Head of caudate nucleus (tissue), 42 donors: ENCODE measurements around the gene PLPP7.

ENCODE experiments used
- DNase-seq, 42 donors: peaks; one replicate each; pipeline versions ENCODE4 v3.0.0 to v3.0.0-alpha.2; 2020 to 2021; ENCODE audit warnings: mixed read lengths in 7 of 42
- intact Hi-C: fragments of 100-400 bp; cut with DNase I; formaldehyde crosslinking; loops from one replicate; pipeline ENCODE4 v1.15.0; 2022

Gene PLPP7

GRCh38 chr9:131298816-131299215 lies 9.3 kb downstream of the PLPP7 start:
- intact Hi-C loops = no loop called here
- no peak for DNase-seq

GRCh38 chr9:131299346-131299960 lies 9.9 kb downstream of the PLPP7 start:
- intact Hi-C loops = no loop called here
- DNase-seq = no peak

GRCh38 chr9:131299961-131300347 lies 10.4 kb downstream of the PLPP7 start:
- intact Hi-C loops = no loop called here
- no peak for DNase-seq

- no peak for DNase-seq
- intact Hi-C loops = no loop called here
Measured at GRCh38 chr9:131300444-131300843, 10.9 kb downstream of the PLPP7 start.

DNA sequence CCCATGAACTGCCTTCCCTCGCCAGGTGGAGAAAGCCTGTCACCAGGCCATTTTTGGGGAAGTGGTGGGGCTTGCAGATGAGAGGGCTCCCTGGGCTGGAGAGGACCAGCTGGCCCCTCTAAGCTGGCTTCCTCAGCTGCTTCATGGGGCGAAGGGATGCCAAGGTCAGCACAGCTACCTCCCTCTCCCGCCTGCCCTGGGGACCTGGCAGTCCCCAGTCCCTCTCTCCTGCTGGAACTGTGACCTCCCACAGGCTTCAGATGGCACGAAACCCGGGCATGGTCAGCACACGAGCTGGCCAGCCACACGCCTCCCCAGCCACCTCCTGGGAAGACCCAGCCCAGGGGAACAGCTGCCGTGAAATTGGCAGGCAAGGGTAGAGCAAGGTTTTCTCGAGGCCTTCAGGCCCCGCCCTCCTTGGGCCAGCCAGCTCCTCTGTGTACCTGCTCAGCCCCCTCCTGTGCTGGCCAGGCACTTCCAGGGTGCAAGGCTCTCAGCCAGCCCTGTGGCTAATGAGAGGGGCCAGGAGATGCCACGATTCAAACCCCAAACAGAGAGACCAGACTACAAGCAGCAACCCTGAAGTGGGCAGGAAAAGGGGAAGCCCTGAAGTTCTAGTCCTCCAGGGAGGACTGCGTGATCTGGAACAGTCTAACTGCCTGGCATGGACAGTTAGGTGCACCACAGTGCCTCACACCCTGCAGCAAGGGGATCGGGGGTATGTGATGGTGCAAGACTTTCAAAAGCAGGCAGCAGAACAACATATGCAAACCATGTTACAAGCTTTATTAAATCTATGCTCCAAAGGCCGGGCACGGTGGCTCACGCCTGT lies 12.9 kb downstream of the PLPP7 start:
- intact Hi-C loops = no loop called here

DNA sequence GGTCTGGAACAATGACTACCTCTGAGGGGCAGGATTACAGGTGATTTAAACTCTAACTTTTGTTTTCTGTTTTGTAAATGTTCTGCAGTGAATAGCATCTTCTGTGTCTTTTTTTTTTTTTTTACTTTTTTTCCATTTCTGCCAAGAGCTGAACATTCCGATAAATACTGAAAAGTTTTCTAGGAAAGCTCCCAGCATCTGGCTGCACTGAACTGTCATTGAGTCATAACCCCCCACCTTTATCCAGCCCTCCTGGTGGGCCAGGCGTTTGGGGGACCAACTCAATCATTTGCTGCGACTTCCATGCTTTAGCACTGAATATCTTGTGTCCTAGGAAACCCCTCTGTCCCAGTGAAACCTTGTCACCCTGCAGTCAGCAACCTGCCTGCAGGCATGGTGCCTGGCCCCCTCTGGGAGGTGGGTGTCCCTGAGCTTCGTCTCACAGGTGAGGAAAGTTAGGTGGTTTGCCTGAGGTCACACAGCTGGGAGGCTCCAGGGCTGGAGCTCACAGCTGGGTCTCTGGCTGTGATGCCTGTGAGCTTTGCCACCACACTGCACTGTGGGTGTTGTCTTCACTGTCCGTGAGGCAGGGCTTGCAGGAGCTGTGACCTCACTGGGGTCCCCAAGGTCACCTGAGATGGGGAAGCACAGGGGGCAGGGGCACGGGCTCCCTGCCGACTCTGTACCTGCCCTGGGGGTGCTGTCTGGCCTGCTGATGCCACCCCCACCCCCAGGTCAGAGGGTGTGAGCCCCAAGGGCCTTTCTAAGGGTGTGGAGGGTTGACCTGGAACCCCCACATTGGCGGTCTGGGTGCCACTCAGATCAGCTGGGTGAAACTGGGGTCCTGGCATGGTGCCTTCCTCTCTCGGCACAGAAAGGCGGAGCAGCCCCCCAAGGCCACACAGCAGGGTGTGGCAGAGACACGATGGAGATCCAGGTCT lies 14.1 kb downstream of the PLPP7 start:
- intact Hi-C loops = no loop called here
- DNase-seq = no peak

More for the DNA sequence above, 12.9 kb downstream of the PLPP7 start:
- no peak for DNase-seq

GRCh38 chr9:131304676-131305355 lies 15.3 kb downstream of the PLPP7 start:
- intact Hi-C loops = no loop called here
- DNase-seq = no peak

DNA sequence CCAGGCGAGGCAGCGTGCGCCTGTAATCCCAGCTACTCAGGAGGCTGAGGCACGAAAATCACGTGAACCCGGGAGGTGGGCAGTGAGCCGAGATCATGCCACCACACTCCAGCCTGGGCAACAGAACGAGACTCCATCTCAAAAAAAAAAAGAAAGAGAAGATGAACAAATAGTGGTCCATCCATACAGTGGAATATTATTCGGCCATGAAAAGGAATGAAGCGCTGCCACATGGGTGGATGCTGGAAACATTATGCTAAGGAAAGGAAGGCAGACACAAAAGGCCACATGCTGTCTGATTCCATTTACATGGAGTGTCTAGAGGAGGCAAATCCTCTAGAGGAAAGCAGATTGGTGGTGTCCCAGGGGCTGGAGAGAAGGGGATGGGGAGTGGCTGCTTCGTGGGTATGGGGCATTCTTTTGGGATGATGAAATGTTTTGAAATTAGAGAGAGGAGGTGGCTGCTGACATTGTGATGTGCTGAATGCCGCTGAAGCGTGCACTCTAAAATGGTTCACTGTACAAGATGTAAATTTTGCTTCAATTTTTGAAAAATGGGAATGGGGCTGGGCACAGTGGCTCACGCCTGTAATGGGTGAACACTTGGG lies 17.0 kb downstream of the PLPP7 start:
- DNase-seq = no peak
- intact Hi-C loops = no loop called here

DNA sequence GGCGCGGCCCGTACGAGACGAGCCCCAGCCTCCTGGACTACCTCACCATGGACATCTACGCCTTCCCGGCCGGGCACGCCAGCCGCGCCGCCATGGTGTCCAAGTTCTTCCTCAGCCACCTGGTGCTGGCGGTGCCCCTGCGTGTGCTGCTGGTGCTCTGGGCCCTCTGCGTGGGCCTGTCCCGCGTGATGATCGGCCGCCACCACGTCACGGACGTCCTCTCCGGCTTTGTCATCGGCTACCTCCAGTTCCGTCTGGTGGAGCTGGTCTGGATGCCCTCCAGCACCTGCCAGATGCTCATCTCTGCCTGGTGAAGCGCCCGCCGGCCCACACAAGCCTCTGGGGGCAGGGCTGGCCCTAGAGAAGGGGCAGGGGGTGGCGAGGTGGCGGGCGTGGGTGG lies 18.5 kb downstream of the PLPP7 start:
- no peak for DNase-seq
- intact Hi-C loops = no loop called here

DNA sequence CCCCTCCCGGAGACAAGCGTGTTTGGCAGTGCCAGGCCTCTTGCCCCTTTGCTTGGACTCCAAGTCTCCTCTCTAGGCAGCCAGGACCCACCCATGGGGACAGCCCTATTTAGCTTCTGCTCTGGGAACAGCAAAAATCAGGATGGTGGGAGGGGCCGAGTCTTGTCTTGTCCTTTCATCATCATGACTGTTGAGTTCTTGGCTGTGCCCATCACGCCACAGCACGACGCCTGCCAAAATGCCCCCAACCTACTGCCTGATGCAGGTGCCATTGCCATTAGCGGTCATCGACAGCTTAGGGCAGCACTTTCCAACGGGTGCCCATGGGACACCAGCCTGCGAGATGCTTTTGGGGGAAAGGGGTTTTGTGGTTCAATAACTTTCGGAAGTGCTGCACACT lies 18.9 kb downstream of the PLPP7 start:
- intact Hi-C loops = no loop called here
- no peak for DNase-seq

DNA sequence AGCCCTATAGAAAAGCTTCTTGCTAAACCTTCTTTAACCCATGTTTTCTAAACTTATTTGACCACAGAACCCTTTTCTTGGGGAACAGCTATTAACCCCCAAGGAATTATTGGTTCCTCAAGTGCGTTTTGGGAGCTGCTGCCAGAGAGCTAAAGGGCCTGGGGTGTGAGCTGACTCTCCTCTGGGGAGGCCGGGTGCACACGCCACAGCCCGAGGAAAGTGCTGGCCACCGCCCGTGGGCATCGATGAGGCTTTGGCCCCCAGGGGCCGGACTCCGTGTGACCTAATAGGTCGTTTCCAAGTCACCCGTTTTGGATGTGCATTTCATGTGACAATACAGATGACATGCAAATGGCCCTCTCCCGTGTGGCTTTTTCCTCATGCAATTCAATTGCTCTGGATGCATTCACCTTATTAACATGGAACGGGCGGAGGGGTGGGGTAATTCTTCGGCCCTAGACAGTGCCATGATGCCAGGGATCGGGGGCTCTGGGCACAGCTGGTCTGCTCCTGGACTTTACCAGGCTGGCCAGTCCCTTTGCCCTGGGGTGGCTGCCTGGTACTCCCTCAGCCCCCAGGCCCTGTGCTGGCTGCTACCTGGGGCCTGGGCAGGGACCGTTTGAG lies 19.5 kb downstream of the PLPP7 start:
- intact Hi-C loops = no loop called here
- DNase-seq = no peak

DNA sequence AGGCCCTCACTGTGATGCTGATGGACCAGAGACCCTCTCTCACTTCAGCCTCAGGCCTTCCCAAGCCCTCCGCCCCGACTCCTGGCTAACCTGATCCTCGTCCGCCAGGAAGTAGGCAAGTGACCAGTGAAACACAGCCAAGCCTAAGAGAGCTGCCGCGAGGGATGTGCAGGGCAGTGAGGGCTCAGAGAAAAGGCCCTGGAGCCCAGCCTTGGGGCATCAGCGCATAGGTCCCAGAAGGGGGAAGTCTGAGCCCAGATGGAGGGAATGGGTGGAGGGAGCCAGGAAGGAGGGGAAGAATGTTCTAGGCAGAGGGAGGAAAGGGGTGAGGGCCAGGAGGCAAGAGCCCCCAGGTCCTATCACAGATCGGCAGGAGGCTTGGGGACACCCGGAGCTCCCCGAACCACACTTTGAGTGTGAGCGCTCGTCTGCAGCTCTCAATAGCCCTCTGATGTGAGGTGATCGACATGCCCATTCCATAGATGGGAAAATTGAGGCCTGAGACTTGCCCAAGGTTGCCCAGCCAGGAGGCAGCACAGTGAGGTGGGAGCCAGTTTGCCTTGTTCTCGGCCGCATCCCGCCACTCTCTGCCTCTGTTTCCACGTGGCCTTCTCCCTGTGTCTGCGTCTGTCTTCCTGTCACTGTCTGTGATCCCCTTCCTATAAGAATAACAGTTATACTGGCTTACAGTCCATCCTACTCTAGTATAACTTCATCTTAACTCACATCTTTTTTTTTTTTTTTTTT lies 20.2 kb downstream of the PLPP7 start:
- intact Hi-C loops = no loop called here
- no peak for DNase-seq

DNA sequence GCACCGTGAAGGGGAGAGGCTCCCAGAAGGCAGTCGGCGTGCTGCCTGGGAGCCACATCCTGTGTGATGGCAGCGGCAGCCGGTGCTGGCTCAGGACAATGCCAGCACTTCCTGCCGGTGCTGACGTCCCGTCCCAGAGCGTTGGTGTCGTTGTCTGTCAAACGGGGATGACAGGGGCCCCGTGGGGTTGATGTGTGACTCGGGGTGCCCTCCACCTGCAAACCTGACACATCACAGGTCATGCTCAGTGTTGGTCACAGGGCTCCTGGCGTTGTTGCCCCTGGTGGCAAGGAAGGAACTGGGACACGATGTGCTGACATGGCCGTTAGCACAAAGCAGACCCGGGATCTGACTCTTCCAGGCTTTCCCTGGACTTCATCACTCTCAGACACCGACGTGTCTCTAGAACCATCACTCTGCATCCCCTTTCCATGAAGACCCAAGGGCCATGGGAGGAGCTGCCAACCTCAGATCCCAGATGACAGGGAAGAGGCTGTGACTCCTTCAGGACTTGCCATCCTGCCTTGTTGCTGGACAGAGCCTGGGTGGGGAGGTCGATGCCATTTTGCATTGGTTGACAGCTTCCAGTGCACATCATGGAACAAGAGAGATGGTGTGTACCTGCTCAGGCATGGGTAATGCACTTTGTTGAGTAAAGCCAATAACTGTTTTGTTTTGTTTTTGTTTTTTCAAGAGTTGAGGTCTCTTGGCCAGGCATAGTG lies 21.5 kb downstream of the PLPP7 start:
- intact Hi-C loops = no loop called here
- DNase-seq = no peak

DNA sequence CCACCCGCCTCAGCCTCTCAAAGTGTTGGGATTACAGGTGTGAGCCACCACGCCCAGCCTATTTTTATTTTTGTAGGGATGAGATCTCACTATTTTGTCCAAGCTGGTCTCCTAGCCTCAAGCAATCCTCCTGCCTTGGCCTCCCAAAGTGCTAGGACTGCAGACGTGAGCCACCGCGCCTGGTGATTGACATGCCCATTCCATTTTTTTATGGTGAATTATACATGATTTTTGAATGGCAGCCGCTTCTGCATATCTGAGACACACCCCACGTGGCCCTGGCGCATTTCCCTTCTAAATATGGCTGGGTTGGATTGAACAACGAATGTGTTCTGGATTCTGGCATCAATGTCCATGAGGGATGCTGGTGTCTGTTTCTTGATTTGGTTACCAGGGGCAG lies 22.7 kb downstream of the PLPP7 start:
- intact Hi-C loops = no loop called here
- DNase-seq = no peak

DNA sequence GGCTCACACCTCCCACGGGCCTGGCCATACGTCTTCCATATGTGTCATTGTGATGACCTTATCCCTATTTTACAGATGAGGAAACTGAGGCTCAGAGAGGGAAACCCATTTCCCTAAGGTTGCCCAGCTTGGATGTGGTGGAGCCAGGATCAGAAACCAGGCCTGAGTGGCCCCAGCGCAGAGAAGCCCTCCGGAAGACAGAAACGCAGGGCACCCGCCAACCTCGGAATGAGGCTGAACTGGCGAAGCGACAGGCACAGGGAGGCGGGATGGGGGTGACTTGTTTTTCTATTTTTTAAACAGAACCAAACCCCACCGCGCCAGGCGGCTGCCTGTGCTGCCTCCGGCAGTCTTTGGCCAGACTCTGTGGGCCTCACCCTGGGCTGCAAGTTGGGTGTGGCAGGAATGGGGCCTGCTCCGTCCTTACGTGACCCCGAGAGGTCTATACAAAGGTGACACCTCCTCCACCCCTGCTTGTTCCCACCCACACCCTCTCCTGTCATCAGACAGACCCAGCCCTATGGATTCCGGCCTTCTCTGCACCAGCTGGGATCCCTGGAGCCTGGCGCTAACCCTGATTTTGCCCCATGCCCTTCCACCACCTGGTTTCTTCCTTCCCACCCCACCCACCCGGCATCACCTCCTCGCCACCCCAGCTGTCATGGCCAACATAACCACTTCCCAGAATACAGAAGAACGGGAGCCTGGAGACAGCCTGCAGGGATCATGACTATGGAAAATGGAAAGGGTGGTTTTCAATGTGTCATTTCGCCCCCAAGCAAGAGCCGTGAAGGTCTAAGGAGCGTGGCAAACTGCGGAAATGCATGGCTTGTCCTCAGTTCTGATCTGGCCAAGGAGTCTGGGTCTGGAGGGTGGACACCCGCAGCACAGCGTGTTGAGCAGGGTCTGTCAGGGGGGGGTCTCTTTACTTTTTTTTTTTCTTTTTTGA lies 23.6 kb downstream of the PLPP7 start:
- intact Hi-C loops = no loop called here
- no peak for DNase-seq
